HG02885 (cell line): ENCODE data around the gene CAMTA1.
"Not testable (repeated sequence)": the region's sequence is repeated elsewhere in the genome, so short reads cannot be mapped to it uniquely, and the experiment has no call there.

Experiments
- ATAC-seq: cut with Tn5 transposase; IDR thresholded peaks from one replicate; pipeline ENCODE4 v1.9.1; 2021; ENCODE audit warnings: mild to moderate bottlenecking; ENCODE audit not compliant: unreplicated experiment, poor library complexity

CAMTA1 gene

DNA sequence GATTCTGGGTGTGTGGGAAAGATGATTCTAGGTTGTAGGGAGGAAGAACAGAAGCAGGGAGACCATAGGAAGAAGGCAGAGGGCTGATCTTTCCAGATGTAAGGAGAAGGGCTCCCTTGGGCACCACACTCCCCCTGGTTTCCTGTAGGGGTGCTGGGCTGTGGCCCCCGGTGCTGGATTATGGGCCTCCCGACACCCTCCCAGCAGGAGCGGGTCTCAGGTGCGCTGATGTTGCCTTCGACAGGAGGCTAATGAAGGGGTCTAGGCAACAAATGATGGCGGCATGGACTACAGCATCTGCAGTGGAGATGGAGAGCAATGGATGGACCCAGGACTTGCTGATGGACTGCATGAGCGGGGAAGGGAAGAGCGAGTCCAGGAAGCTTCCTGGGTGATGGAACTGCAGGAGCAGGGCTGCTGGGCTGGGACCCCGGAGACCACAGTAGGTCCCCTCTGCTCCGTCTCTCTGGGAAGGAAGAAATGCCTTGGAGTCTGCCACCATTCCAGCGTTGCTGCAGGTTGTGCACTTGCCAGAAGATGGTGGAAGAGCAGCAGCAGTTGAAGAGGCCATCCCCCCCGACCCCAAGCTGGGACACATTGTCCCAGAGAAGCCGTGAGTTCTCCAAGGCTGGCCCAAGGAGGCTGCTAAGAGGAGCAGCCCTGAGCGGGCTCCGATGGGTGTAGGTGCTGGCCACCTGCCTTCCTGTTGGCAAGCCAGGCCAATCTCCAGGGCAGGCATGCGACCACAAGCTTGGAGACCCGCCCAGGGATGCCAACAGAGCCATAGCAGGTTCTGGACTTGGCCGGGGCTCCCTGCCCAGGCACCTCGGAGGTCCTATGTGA is 890.4 kb downstream of the CAMTA1 start:
- ATAC-seq, result no peak

DNA sequence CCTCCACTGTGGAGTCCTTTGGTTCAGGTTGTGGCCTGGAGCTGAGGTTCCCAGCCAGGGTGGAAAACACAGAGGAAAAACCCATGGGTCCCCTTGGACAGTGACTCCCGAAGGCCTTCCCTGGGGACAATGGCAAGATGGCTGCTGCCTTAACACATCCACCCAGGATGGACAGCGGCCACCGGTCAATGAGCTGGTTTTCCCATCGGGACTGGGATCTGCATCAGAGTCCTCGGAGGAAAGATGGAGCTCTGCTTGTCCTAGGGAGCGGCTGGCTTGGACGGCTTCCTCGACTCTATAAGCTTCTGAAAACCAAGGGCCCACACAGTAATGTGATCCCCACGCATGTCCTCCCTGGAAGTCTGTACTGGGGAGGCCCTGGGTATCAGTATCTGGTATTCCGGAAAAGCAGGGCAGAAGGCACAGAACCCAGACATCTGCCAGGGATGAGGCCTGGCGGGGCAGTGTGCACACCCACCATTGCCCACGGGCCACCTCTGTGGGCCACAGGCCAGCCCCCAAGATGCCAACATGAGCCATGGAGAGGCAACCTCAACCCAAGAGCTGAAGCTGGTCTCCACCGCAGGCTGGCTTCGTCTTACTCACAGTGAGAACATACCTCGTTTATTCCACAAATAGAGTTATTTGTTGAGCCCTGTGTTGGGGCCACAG is 891.2 kb downstream of the CAMTA1 start:
- ATAC-seq, result no peak

DNA sequence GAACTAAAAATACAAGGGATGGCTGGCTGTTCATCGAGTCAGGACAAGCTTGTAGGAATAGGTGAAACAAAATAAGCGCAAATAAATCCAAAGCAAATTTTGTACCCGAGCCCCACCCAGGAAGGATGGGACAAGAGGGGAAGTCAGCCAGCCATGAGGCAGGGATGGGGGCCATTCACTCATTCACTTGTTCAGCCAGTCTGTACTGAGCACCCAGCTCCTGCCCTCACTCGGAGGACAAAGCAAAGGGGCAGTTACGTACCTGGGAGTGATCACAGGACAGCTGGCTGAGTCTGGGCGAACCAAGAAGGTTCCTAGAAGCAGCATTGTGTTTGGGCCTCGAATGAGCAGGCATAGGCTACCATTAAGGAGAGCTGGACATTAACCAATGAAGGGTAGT is 891.9 kb downstream of the CAMTA1 start:
- no peak for ATAC-seq

DNA sequence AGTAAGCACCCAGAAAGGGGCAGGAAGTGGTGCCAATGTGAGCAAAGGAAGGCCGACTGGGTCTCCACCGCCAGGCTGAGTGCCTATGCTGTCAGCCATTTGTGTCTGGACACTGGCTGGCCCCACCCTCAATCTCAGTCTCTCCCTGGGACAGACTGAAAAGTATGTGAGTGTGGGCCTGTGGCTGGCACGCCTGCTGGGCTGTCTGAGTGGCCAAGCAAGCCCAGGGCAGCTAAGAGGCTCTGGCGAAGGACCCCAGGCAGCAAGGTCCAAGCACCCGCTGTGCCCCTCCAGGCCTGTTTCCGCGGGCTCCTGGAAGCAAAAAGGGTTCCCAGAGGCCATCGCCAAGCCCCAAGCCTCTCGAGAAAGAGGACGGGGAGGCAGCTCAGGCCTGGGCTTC is 892.6 kb downstream of the CAMTA1 start:
- ATAC-seq, result no peak

DNA sequence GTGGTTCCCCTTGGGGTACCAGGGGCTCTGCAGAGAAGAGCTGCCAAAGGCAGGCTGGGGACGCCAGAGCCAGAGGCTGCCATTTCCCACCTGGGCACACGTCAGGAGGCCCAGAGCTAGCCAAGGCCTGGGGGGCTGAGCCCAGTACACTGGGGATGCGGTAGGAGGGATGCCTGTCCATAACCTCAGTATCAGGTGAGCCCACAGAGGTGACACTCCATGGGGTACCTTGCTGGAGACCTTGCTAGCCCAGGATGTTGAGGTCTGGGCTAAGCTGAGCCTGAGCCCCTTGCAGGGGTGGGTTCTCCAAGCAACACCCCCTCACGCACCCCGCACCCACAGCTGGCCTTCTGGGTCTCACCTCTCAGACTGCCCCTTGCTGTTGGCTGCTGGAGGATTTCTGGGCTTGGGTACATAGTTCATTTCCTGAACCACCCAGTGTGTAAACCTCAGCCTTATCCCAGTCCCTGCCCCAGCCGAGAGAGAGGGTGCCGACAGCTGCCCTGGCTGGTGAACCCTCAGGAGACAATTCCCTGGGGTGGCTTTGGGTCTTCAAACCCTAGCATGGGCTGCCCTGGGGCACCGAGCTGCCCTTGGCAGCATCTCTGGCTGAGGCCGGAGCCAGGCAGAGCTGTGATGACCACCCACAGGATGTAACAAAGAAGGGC is 893.4 kb downstream of the CAMTA1 start:
- ATAC-seq, result no peak

DNA sequence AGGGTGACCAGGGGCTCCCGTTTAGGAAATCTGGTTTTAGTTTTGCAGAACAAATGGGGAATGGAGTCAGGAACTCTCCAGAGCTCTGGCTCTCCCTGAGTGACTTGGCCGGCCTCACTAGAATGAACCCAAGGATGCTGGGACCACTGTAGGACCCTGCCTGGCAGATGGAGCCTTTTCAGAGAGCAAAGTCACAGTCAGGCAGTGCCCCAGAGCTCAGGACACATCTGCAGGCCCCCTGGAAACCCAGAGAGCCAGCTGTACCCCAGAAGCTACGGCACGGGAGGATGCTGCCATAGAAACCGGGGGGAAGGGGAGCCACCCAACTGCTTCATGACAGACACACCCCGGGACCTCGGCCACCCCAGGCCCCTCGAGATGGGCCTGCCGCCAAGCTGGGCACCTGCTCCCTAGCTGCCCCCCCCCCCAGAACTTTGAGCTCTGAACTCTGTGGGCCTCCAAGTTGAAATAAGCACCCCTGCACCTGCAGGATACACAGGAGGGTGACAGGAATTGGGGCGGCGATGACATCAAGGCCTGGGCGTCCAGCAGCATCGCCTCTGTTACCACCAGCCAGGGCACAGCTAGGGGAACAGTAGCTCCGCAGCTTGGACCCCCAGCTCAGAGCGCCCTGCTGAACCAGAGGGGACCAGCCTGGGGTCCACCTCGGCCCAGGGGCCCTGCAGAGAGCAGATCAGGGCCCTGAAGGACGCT is 894.1 kb downstream of the CAMTA1 start:
- ATAC-seq, result no peak

DNA sequence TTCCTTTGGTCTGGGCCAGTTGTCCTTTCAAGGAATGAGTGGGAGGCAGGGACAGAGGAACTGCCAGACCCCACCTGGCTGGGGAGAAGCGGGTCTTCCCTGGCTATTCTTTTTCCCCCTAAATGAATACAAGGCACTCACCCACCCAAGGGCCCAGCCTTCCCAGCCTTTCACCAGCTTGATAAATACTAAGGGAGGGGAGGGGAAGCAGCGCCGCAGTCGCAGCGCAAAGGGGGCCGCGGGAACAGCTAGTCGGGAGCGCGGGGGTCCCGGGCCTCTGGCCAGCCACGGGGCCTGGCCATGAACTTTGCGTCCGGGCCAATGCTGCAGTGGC is 894.6 kb downstream of the CAMTA1 start:
- no peak for ATAC-seq

DNA sequence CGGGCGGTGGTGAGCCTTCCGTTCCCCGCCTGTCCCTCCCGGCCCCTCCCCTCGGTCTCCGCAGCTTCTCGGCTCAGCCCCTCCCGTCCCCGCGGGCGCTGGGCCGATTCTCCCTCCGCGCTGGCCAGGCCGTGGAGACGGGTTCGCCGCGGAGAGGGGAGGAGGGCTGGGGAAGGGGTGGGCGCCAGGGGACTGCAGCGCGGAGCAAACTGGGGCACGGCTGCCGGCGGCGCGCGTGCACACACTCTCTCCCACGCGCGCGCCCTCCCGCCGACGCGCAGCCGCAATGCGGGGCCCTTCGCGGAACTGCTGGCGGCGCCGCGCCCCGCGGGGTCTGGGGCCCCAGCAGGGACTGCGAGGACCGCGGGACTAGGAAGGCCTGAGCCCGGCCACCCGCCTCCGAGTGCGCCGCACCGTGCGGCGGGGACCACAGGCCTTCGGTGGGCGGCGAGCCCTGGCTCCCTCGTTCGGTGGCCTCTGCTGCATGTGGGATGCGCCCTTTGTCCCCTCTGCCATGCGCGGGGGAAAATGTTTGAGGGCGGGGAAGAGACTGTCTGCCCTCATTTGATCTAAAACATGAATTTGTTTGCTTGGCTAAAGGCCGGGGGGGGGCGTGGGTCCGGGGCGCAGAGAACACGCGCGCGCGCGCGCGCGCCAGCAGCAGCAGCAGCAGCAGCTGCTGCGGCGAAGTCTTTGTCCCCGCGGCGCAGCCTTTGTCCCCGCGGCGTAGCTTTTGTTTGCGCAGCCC is 895.1 kb downstream of the CAMTA1 start:
- ATAC-seq, result no peak

DNA sequence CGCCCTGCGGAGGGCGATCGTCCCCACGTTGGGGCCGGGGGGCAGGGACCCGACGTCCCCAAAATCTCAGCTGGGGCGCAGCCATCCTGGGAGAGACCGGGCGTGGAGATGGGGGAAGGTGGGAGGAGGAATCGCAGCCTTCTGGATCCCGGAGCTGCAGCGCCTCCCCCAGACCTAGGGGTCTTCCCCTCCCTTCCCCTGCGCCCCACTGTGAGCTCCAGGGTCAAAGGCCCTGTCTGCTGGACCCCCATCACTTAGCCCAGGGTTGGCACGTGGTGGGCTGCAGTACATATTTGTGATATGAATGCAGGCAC is 895.7 kb downstream of the CAMTA1 start:
- no peak for ATAC-seq

DNA sequence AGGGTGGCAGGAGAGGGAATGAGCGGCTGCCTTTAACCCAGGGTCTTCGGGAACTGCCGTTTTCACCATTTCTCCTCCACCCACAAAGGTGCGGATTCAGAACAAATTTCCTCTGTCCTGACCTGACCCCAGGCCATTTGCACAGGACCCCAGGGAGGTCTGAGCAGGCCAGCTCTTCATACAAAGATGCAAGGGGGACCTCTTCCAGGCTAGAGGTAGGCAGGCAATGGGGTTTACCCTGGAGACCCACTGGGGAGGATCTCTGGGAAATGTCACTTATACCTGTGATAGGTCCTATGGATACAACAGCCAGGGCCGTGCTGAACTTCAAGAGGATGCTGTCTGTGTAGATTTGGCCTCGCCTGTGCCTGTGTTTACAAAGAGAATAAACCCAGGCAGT is 896.1 kb downstream of the CAMTA1 start:
- no peak for ATAC-seq

DNA sequence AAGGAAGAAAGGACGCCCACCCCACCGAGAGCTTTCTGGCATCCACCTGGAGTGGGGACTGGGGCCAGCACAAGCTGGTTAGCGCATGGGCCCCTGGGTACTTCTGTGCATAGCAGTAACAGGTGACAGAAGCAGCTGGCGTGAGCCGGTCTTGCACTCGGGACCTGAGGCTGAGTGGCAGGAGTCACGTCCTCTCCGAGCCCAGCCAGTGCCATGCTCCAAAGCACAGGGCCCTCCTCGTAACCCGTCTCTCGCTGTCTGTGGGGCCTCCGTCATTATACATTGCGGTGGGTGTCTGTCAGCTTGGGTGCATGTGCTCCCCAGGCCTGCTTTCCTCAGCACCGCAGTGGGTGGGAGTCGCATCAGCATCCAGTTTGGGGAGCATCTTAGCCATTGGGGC is 898.3 kb downstream of the CAMTA1 start:
- no peak for ATAC-seq

DNA sequence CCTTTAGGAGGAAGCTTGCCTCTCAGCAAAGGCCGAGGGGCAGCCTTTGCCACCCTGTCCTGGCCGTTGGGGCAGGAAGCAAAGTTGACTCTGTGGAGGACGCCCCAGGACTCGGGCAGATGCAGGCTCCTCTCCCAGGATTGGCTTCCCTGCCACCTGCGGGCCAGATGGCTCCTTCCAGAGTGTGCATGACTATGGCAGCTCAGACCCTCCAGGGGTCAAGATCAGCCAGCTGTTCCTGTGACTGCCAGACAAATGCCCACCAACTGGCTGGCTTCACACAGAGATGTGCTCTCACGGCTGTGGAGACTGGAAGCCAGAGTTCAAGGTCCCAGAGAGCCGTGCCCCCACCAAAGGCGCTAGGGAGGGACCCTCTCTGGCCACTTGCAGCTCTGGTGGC is 898.9 kb downstream of the CAMTA1 start:
- ATAC-seq, result no peak

DNA sequence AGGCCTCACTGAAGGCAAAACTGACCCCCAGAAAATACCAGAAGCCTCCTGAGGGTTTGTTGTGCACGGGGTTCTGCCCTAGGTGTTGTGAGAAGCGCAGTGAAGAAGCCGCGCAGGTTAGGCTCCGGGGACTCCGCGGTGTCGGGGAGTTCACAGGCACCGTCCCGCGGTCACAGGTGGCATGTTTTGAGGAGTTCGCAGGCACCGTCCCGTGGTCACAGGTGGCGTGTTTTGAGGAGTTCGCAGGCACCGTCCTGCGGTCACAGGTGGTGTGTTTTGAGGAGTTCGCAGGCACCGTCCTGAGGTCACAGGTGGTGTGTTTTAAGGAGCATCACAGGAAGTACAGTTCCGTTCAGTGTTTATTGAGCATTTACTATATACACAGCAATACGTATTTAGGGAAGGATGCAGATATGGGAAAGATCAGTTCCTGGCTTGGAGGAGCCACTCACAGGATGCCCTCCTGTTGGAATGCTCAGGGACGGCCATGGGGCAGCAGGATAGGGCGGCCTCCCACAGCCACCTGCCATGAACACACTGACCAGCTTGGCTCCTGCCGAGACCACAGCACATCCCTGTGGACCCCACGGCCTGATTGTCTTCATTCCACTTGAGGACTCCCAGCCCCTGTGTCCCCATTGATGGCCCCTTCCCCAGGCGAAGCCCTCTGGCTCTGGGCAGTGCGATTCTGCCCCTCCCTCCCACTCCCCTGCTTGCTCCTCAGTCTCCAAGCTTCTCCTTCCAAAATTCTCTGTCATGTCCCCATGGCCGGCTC is 899.8 kb downstream of the CAMTA1 start:
- no peak for ATAC-seq

DNA sequence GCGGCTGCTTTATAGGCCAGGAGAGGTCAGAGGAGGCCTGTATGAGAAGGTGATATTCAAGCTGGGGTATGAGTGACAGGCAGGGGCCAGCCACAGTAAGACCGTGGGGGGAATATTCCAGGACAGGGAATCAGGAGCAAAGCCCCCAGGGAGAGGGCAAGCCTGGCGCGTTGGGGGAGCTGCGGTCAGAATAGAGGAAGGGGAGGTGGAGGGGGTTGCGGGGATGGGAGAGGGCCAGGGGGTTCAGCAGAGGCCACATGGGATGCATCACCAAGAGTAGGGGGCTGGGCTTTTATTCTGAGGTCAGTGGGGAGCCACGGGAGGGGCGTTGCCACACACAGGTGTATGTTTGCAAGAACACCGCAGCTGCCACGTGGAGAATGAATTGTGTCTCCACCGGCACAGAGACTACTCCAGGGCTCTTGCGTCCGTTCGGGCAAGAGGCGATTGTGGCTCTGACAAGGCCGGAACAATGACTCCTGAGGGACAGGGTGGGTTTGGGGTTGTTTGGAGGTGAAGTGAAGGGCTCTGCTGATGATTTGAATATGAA is 901.1 kb downstream of the CAMTA1 start:
- ATAC-seq, result no peak

DNA sequence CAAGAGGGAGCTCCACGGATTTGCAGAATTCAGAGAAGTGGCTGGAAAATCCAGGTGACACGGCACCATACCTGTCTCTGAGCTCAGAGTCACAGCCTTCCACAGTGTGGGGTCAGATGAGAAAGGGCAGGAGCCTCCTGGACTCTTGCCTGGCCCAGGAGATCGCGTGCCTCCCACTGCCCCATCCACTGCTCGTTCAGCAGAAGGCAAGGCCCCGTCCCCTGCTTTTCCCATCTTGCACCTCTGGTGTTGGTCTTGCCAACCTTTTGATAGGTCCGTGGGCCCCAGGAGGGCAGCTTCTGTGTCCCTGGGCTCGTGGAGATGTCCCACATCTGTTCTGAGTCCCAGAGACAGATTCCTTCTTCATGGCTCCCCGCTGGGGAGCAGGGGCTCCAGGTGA is 902.2 kb downstream of the CAMTA1 start:
- ATAC-seq, result no peak

DNA sequence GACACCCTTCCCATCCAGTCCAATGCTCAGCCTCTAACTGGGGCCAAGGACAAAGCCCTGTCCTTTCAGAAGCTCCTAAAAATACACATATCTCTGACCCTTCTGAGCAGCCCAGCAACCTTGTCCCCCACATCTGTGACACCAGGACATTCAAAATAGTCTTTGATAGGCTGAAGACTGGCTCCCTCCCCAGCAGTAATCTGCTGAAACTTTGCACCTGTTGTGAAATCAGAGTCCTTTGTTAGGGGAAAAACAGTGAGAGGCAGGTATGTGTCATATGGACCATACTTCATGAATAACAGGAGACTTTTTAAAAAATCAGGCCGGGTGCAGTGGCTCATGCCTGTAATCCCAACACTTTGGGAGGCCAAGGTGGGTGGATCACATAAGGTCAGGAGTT is 903.4 kb downstream of the CAMTA1 start:
- no peak for ATAC-seq

DNA sequence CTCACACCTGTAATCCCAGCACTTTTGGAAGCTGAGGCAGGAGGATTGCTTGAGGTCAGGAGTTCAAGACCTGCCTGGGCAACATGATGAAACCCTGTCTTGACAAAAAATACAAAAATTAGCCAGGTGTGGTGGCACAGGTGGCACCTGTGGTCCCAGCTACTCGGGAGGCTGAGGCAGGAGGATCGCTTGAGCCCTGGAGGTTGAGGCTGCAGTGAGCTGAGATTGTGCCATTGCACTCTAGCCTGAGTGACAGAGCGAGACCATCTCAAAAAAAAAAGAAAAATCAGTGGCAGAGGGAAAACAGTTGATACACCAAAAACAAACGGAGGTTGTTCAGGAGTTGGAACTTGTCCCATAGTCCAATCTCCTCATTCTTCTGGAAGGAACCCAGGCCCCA is 904.1 kb downstream of the CAMTA1 start:
- ATAC-seq, result not testable (repeated sequence)

DNA sequence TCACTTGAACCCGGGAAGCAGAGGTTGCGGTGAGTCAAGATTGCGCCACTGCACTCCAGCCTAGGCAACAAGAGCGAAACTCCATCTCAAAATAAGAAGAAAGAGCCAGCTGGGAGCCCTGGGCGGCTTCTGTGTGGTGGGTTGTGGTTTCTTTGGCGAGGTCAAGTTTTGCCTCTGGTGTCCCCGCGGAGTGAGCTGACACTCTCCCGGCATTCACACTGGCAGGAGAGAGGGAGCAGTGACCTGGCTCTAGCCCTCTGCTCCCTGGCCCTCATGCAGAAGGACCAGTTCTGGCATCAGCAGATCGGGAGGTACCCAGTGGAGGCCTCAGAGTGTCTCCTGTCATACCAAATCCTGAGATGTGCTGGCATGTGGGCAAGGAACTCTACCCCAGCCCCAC is 904.8 kb downstream of the CAMTA1 start:
- no peak for ATAC-seq

DNA sequence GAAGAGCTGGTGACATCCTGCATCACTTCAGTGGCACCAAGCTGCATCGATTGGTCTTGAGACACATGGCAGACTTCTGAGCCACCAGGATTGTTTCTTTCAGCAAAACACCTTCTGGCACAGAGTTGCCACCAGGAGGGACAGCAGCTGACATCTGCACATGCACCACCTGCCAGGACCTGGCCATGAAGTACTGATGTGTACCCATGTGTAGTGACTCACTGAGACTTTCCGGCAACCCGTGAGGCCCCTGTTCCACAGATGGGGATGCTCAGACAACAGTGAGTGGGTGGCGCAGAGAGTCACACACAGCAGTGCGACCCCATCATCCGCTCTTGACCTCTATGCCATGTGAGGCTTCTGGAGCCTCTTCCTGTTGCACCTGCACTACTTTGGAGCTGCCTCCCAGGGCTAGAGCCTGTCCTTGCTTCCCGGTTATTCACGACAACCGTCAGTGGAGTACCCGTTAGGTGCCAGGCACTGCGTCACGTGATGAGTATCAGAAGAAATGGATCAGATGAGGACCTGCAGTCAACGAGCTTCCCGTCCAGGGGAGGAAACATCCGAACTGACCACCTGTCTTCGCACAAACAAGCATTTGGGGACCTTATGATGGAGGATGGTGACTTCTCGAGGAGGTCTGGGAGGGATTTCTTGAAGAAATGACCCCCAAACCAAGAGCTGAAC is 905.4 kb downstream of the CAMTA1 start:
- ATAC-seq, result no peak
